Psoas muscle (tissue), 8 donors: ENCODE data around the gene TBC1D22A. TPM values are rescaled to one million over a fixed set of nuclear protein-coding genes. Genes with fewer than 3 reads are reported as not detected.

Experiments used
- ATAC-seq, 4 donors: fragments of 200-7000 bp; cut with Tn5 transposase; one replicate each; pipeline ENCODE4 v1.9.1; 2020; ENCODE audit warnings: moderate library complexity in 3 of 4, mild to moderate bottlenecking in 2 of 4
- DNase-seq, 2 donors: peaks; one replicate each; pipeline ENCODE4 v3.0.0-alpha.2; 2020
- H3K27ac ChIP-seq: fragments of 200-600 bp; one replicate; pipeline ENCODE4 v1.8.0; 2022
- H3K27me3 ChIP-seq, 3 donors: fragments of 200-600 bp in 1 of 3; one replicate each; pipeline versions ENCODE4 v1.6.1 to v1.8.0; 2013 to 2022; ENCODE audit warnings: low read length in 2 of 3, mild to moderate bottlenecking in 2 of 3, moderate library complexity in 1 of 3; ENCODE audit not compliant: insufficient read depth in 3 of 3
- H3K36me3 ChIP-seq, 2 donors: fragments of 200-600 bp in 1 of 2; one replicate each; pipeline versions ENCODE4 v1.6.1 to v1.8.0; 2013 to 2022; ENCODE audit warnings: low read depth in 1 of 2, mild to moderate bottlenecking in 1 of 2, moderate library complexity in 1 of 2; ENCODE audit not compliant: insufficient read depth in 1 of 2
- H3K4me1 ChIP-seq: fragments of 200-600 bp; one replicate; pipeline ENCODE4 v1.8.0; 2022
- H3K4me3 ChIP-seq: fragments of 200-600 bp; one replicate; pipeline ENCODE4 v1.8.0; 2022; ENCODE audit warnings: mild to moderate bottlenecking
- H3K9me3 ChIP-seq: fragments of 200-600 bp; one replicate; pipeline ENCODE4 v1.8.0; 2022
- CTCF ChIP-seq: fragments of 200-600 bp; IDR thresholded peaks from one replicate; pipeline ENCODE4 v1.8.0; 2022; ENCODE audit warnings: antibody characterized with exemption
- WGBS, 3 donors: extraction: QIAGEN DNeasy Blood & Tissue Kit; methylation state at CpG; one replicate each; pipeline versions ENCODE4 v1.1.6 to v1.1.7; 2013; 5-methylcytosine and 5-hydroxymethylcytosine counted together
- intact Hi-C, 2 donors: fragments of 100-400 bp; cut with DNase I; formaldehyde crosslinking; loops; one replicate each; pipeline versions ENCODE4 v1.11.0 to v1.14.2; 2022
- polyA plus RNA-seq, 3 donors: library from polyadenylated mRNA; stranded (reverse); fragments of 200-250 nt; gene quantifications; one replicate each; pipeline ENCODE4 v1.2.3, GENCODE V29; 2013
- total RNA-seq, 4 donors: library from RNA; stranded (reverse); fragmentation: NEBNext Ultra II Directional in 2 of 4; extraction: Animal tissue kit (Norgen Biotek cat#: 25700) in 2 of 4; gene quantifications; one replicate each; pipeline versions ENCODE4 v1.2.1 to v1.2.4, GENCODE V29; 2021 to 2023
- donor health status: healthy with polysubstance abuse.
- donor health status: DM: no; HTN: no; CAD: no; lungs with moderate emphysema.
- donor health status: Bipolar disorder and iron deficiency.
- donor health status: healthy.
- donor health status: DM: yes; HTN: yes; CAD: no.
- donor health status: DM: no; HTN: no; CAD: no.
- donor health status: DM: no; HTN: no; CAD: no.
- donor health status: DM: yes; HTN: yes; CAD: no.

Gene TBC1D22A
- total and polyA plus RNA-seq, 7 donors: 11.7 to 25.0 (median 18.9) TPM

GRCh38 chr22:46974077-46974476 lies 211.6 kb downstream of the TBC1D22A start:
- Histone ChIP-seq H3K9me3 (no peaks in the 10 kb centered on the region), H3K36me3 (peaks cover 0 to 6% of the 10 kb centered on the region in 2 donors), H3K4me3 (no peak overlapping the region), H3K4me1 (no peaks in the 10 kb centered on the region), H3K27me3 (no peaks in the 10 kb centered on the region), H3K27ac (no peak overlapping the region)
- intact Hi-C loops: no loop called here
- no peak for TF ChIP-seq CTCF
- DNase-seq (no peak), ATAC-seq (no peak)
- WGBS, 3 donors: 85 to 92% (median 87%) methylated on average over 19 to 20 of the region's 20 CpGs

- Histone ChIP-seq H3K4me1 (no peaks in the 10 kb centered on the region), H3K4me3 (no peak overlapping the region), H3K27me3 (no peaks in the 10 kb centered on the region), H3K9me3 (no peaks in the 10 kb centered on the region), H3K36me3 (peaks cover 0 to 6% of the 10 kb centered on the region in 2 donors), H3K27ac (no peak overlapping the region)
- ATAC-seq (no peak), DNase-seq (no peak)
- TF ChIP-seq CTCF: no peak
- intact Hi-C loops: no loop called here
- 95 to 96% (median 95%) methylated on average over 24 of the region's 24 CpGs for WGBS, 3 donors
These were observed 212.5 kb downstream of the TBC1D22A start for GRCh38 chr22:46974631-46975585.

- Histone ChIP-seq H3K27ac (no peak overlapping the region), H3K27me3 (no peaks in the 10 kb centered on the region), H3K9me3 (no peaks in the 10 kb centered on the region), H3K36me3 (peaks cover 0 to 6% of the 10 kb centered on the region in 2 donors), H3K4me3 (no peak overlapping the region), H3K4me1 (no peaks in the 10 kb centered on the region)
- intact Hi-C loops: no loop called here
- WGBS, 3 donors: 89 to 94% (median 93%) methylated on average over 13 of the region's 13 CpGs
- no peak for TF ChIP-seq CTCF
- DNase-seq: no peak
- no peak for ATAC-seq
These were observed 213.7 kb downstream of the TBC1D22A start for GRCh38 chr22:46976143-46976542.

GRCh38 chr22:46976598-46976997 lies 214.1 kb downstream of the TBC1D22A start:
- H3K36me3 ChIP-seq: peaks cover 0 to 6% of the 10 kb centered on the region in 2 donors
- no peak for DNase-seq
- H3K4me1 ChIP-seq: no peaks in the 10 kb centered on the region
- TF ChIP-seq CTCF: no peak
- no peak for ATAC-seq
- H3K27me3 ChIP-seq: no peaks in the 10 kb centered on the region
- no peaks in the 10 kb centered on the region for H3K9me3 ChIP-seq
- no peak overlapping the region for H3K27ac ChIP-seq
- H3K4me3 ChIP-seq: no peak overlapping the region
- 95 to 96% (median 95%) methylated on average over 10 of the region's 10 CpGs for WGBS, 3 donors
- intact Hi-C loops: no loop called here
